GM18505 (cell line): ENCODE results near the gene CLECL1.

ENCODE experiments used
- ATAC-seq: cut with Tn5 transposase; IDR thresholded peaks from one replicate; pipeline ENCODE4 v1.9.1; 2021; ENCODE audit not compliant: unreplicated experiment
- POLR2A ChIP-seq: IDR thresholded peaks from 4 replicates; pipeline ENCODE4 v1.6.1; 2011; ENCODE audit warnings: borderline replicate concordance; ENCODE audit not compliant: insufficient read depth, insufficient read length; ENCODE audit errors: extremely low read depth

CLECL1 gene

GRCh38 chr12:9756706-9757105 lies 23.8 kb upstream of the CLECL1 start:
- TF ChIP-seq POLR2A = no peak
- ATAC-seq = no peak

DNA sequence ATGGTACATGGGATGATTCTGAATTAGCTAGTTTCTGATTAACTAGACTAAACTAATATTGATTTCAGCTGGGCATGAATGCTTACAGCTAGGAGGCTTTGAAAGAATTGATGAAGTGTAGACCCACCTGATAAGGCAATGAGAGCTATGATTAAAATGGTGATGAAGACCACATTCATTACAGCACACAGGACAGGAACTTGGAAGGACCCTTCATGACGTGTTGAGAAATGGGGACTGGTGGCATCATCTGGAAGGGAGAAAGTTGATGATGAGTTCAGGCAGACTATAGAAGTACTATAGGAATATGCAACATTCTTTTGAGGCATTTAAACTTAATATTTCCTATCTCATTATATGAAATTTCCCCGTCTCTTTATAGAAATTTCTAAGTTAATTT lies 23.3 kb upstream of the CLECL1 start:
- TF ChIP-seq POLR2A = no peak
- no peak for ATAC-seq

DNA sequence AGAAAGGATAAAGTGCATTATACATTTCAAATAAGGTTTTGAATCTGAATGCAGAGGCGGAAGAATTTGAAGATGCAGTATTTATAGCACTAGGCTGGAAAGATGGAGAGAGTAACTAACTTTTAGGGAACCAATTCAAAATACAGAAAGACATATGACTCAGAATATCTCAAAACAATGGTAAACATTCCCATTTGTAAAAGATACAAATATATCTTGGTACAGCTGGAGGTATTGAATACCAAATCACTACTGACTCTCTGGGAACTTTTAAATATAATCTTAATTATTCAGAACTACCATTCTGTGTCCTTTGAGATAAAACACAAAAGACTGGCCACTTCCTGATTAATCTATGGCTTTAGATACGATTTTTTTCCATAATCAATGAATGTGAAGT lies 22.7 kb upstream of the CLECL1 start:
- ATAC-seq = no peak
- TF ChIP-seq POLR2A = no peak

DNA sequence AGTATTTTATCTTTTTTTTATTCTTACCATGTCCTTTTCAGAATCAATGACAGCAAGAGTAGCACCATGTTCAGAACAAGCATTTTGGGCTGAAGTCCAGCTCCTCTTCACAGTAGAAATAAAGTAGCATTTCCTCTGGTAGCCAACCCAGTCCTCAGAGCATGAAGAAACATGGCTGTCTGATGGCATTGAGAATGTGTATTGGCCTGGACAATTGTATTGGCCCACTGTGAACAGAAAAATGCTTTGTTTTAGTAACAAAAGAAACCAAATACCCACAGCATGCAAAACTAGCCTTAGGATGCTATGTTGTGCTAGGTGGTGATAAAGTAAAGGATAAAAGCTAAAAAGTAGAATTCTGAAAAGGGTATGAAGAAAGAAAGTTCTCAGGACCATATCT lies 22.1 kb upstream of the CLECL1 start:
- ATAC-seq = no peak

GRCh38 chr12:9754099-9754927 lies 21.4 kb upstream of the CLECL1 start:
- no peak for TF ChIP-seq POLR2A
- no peak for ATAC-seq

More for the DNA sequence above, 22.1 kb upstream of the CLECL1 start:
- TF ChIP-seq POLR2A = no peak

DNA sequence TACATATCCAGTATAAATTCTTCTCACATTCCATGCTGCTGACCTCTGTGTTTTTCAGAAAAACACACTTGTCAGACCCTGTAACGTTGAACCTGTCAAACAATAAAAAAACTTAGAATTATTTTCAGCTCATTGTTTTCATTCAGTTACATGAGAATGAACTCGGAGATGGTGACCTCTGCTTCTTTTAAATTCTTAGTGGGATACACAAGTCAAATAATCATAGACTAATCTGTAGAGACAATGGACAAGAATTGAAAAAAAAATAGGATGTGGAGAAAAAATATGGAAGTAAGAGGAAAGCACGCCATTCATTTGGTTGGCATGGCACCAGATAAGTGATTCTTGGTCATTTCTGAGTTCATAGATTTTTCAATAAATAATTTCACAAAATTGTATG lies 20.6 kb upstream of the CLECL1 start:
- TF ChIP-seq POLR2A = no peak
- no peak for ATAC-seq

GRCh38 chr12:9753073-9753472 lies 20.2 kb upstream of the CLECL1 start:
- TF ChIP-seq POLR2A = no peak
- ATAC-seq = no peak

- ATAC-seq = no peak
- no peak for TF ChIP-seq POLR2A
These were observed 19.4 kb upstream of the CLECL1 start for GRCh38 chr12:9752145-9752933.

- no peak for ATAC-seq
- TF ChIP-seq POLR2A = no peak
These were observed 18.6 kb upstream of the CLECL1 start for GRCh38 chr12:9751204-9752144.

DNA sequence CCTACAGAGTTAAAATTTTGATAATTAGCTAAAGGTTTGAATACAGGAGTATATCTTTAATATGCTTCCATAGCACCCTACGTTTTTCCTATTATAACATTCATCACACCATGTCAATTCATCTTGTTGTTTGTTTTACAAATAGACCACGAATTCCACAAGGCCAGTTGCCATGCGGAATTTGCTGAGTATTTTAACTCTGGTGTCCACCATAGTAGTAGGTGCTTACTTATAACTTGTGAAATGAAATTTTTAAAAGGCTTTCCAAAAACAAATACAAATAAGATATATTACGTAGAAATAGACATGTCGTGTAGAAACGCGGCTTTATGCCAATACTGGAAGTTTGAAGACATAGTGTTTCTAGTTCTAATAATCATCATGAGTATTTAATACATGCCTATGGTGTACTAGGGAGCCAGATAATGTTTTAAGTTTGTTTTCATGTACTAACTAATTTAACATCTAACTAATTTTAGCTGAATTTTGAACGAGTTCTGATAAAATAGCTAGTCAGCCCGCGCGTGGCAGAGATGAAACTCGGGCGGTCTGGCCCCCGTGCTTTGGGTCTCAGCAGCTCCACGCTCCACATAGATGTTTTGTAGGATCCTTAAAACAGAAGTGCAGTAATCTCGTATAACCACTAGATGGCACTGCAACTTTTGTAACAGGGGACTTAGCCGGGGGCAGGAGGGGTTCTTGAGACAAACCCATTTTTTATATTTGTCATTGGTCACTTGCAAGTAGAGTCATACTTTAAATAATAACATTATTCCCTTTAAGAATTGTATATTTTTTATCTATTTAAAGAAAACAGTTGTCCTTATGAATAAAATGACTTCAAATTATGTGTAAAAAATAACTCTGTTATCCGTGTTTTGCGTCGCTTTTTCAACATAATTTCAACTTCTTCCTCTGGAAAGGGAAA lies 17.6 kb upstream of the CLECL1 start:
- peak; percentile 67 for ATAC-seq
- TF ChIP-seq POLR2A = no peak

DNA sequence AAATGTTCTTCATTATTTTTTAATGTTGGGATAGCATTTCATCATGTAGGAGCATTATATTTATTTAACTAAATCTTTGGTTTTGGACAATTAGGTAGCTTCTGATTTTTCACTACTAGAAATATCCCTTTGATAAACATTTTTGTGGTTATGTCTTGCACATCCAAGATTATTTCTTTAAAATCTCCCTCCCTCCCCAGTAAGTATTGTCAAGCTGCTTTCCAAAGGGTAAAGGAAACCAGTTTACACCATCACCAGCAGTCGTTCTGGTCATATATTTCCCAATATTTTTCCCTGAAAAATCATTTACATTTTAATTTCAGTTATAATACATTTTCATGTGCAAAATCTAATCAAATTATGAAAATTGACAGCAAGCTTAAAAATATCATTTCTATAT lies 16.7 kb upstream of the CLECL1 start:
- no peak for TF ChIP-seq POLR2A
- ATAC-seq = no peak

DNA sequence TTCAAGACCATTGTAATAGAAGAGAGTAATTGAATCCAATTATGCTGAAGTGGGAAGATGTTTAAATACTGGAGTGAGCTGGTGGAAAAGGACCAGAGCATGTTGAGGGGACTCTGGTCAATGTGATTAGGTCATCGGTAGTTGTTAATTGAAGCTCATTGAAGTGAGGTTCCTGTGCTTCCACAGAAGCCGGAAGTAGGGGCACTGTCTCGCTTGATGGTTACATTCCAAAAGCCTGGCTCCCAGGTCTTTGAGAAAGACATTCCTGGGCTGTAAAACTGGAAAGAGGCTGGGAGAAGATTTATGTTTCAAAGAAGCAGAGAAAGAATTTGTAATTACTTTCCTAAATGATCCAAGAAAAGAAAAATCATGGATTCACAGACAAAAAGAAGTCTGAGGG lies 12.3 kb upstream of the CLECL1 start:
- no peak for ATAC-seq
- TF ChIP-seq POLR2A = no peak
